ENCODE results near the gene RFC2.
"Not testable (repeated sequence)": the region's sequence is repeated elsewhere in the genome, so short reads cannot be mapped to it uniquely, and the experiment has no call there.

Gene RFC2

GRCh38 chr7:74235518-74236268 lies 18.5 kb downstream of the RFC2 start:
- H3K4me3 ChIP-seq (ENCODE audit: low read depth in 1 of 2, low read length in 2 of 2), result no peak overlapping the region
- no peaks in the 10 kb centered on the region for H3K4me1 ChIP-seq (ENCODE audit: control insufficient read depth in 1 of 2, insufficient read depth in 2 of 2, low read length in 2 of 2)
- H3K27me3 ChIP-seq (ENCODE audit: low read depth, low read length), result no peaks in the 10 kb centered on the region
- peaks cover 27 to 62% of the 10 kb centered on the region in 2 donors for H3K36me3 ChIP-seq (ENCODE audit: control insufficient read depth in 1 of 2, insufficient read depth in 2 of 2, low read length in 2 of 2)
- no peaks in the 10 kb centered on the region for H3K9me3 ChIP-seq (ENCODE audit: control insufficient read depth in 1 of 2, low read length in 2 of 2)
- H3K27ac ChIP-seq (ENCODE audit: low read length), result no peak overlapping the region

- no peaks in the 10 kb centered on the region for H3K27me3 ChIP-seq (ENCODE audit: low read depth, low read length)
- no peaks in the 10 kb centered on the region for H3K4me1 ChIP-seq (ENCODE audit: control insufficient read depth in 1 of 2, insufficient read depth in 2 of 2, low read length in 2 of 2)
- peaks cover 28 to 55% of the 10 kb centered on the region in 2 donors for H3K36me3 ChIP-seq (ENCODE audit: control insufficient read depth in 1 of 2, insufficient read depth in 2 of 2, low read length in 2 of 2)
- no peak overlapping the region for H3K27ac ChIP-seq (ENCODE audit: low read length)
- H3K4me3 ChIP-seq (ENCODE audit: low read depth in 1 of 2, low read length in 2 of 2), result no peak overlapping the region
- no peaks in the 10 kb centered on the region for H3K9me3 ChIP-seq (ENCODE audit: control insufficient read depth in 1 of 2, low read length in 2 of 2)
Measured at GRCh38 chr7:74233655-74234285, 20.4 kb downstream of the RFC2 start.

DNA sequence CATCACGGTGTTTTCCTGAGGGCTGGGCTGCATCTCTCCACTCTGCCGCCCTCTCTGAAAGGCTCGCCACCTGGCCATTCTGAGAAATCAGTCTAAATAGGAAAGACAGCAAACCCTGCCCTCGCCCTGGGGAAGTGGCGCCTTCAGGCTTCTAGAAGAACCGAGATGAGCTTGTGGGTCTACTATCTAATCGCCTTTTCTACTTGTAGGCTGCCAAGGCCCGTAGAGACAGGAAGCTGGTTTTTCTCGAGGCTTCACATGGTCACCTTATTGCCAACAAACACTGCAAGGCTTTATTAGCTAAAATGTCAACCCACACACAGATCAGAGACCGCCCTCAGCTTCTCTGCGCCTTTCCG lies 23.0 kb downstream of the RFC2 start:
- Histone ChIP-seq H3K4me3 (ENCODE audit: low read depth in 1 of 2, low read length in 2 of 2) (no peak overlapping the region), H3K27me3 (ENCODE audit: low read depth, low read length) (no peaks in the 10 kb centered on the region), H3K9me3 (ENCODE audit: control insufficient read depth in 1 of 2, low read length in 2 of 2) (no peaks in the 10 kb centered on the region), H3K4me1 (ENCODE audit: control insufficient read depth in 1 of 2, insufficient read depth in 2 of 2, low read length in 2 of 2) (no peaks in the 10 kb centered on the region), H3K27ac (ENCODE audit: low read length) (no peak overlapping the region), H3K36me3 (ENCODE audit: control insufficient read depth in 1 of 2, insufficient read depth in 2 of 2, low read length in 2 of 2) (peaks cover 12 to 32% of the 10 kb centered on the region in 2 donors)

- Histone ChIP-seq H3K27me3 (ENCODE audit: low read depth, low read length) (no peaks in the 10 kb centered on the region), H3K27ac (ENCODE audit: low read length) (no peak overlapping the region), H3K36me3 (ENCODE audit: control insufficient read depth in 1 of 2, insufficient read depth in 2 of 2, low read length in 2 of 2) (peaks cover 12 to 33% of the 10 kb centered on the region in 2 donors), H3K9me3 (ENCODE audit: control insufficient read depth in 1 of 2, low read length in 2 of 2) (no peaks in the 10 kb centered on the region), H3K4me1 (ENCODE audit: control insufficient read depth in 1 of 2, insufficient read depth in 2 of 2, low read length in 2 of 2) (no peaks in the 10 kb centered on the region), H3K4me3 (ENCODE audit: low read depth in 1 of 2, low read length in 2 of 2) (no peak overlapping the region)
Measured at GRCh38 chr7:74230446-74231231, 23.6 kb downstream of the RFC2 start.

- Histone ChIP-seq H3K4me1 (ENCODE audit: control insufficient read depth in 1 of 2, insufficient read depth in 2 of 2, low read length in 2 of 2) (no peaks in the 10 kb centered on the region), H3K27me3 (ENCODE audit: low read depth, low read length) (no peaks in the 10 kb centered on the region), H3K27ac (ENCODE audit: low read length) (no peak overlapping the region), H3K36me3 (ENCODE audit: control insufficient read depth in 1 of 2, insufficient read depth in 2 of 2, low read length in 2 of 2) (peaks cover 8 to 30% of the 10 kb centered on the region in 2 donors), H3K4me3 (ENCODE audit: low read depth in 1 of 2, low read length in 2 of 2) (no peak overlapping the region), H3K9me3 (ENCODE audit: control insufficient read depth in 1 of 2, low read length in 2 of 2) (no peaks in the 10 kb centered on the region)
Measured at GRCh38 chr7:74228951-74229900, 25.0 kb downstream of the RFC2 start.

GRCh38 chr7:74226633-74227032 lies 27.6 kb downstream of the RFC2 start:
- peaks cover 5 to 20% of the 10 kb centered on the region in 2 donors for H3K36me3 ChIP-seq (ENCODE audit: control insufficient read depth in 1 of 2, insufficient read depth in 2 of 2, low read length in 2 of 2)
- no peak overlapping the region for H3K27ac ChIP-seq (ENCODE audit: low read length)
- H3K4me1 ChIP-seq (ENCODE audit: control insufficient read depth in 1 of 2, insufficient read depth in 2 of 2, low read length in 2 of 2), result no peaks in the 10 kb centered on the region
- H3K4me3 ChIP-seq (ENCODE audit: low read depth in 1 of 2, low read length in 2 of 2), result no peak overlapping the region
- no peaks in the 10 kb centered on the region for H3K27me3 ChIP-seq (ENCODE audit: low read depth, low read length)
- no peaks in the 10 kb centered on the region for H3K9me3 ChIP-seq (ENCODE audit: control insufficient read depth in 1 of 2, low read length in 2 of 2)

GRCh38 chr7:74225400-74225799 lies 28.8 kb downstream of the RFC2 start:
- Histone ChIP-seq H3K27me3 (ENCODE audit: low read depth, low read length) (no peaks in the 10 kb centered on the region), H3K4me3 (ENCODE audit: low read depth in 1 of 2, low read length in 2 of 2) (no peak overlapping the region), H3K9me3 (ENCODE audit: control insufficient read depth in 1 of 2, low read length in 2 of 2) (no peaks in the 10 kb centered on the region), H3K27ac (ENCODE audit: low read length) (no peak overlapping the region), H3K36me3 (ENCODE audit: control insufficient read depth in 1 of 2, insufficient read depth in 2 of 2, low read length in 2 of 2) (peaks cover 5 to 20% of the 10 kb centered on the region in 2 donors), H3K4me1 (ENCODE audit: control insufficient read depth in 1 of 2, insufficient read depth in 2 of 2, low read length in 2 of 2) (no peaks in the 10 kb centered on the region)

DNA sequence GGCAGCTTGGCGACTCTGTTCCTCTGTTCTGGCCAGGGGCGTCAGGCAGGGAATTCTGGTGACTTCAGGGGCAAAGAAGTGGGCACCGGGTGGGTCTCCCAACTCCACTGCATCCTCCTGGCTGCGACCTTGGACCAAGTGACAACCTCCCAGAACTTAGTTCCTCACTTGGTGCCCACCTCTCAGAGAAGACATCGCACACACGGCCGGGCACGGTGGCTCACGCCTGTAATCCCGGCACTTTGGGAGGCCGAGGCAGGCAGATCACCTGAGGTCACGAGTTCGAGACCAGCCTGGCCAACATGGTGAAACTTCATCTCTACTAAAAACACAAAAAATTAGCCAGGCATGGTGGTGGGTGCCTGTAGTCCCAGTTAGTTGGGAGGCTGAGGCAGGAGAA lies 29.3 kb downstream of the RFC2 start:
- H3K27ac ChIP-seq (ENCODE audit: low read length); H3K4me1 ChIP-seq (ENCODE audit: control insufficient read depth in 1 of 2, insufficient read depth in 2 of 2, low read length in 2 of 2); H3K27me3 ChIP-seq (ENCODE audit: low read depth, low read length); H3K9me3 ChIP-seq (ENCODE audit: control insufficient read depth in 1 of 2, low read length in 2 of 2); H3K4me3 ChIP-seq (ENCODE audit: low read depth in 1 of 2, low read length in 2 of 2): not testable (repeated sequence)
- peaks cover 5 to 20% of the 10 kb centered on the region in 2 donors for H3K36me3 ChIP-seq (ENCODE audit: control insufficient read depth in 1 of 2, insufficient read depth in 2 of 2, low read length in 2 of 2)

DNA sequence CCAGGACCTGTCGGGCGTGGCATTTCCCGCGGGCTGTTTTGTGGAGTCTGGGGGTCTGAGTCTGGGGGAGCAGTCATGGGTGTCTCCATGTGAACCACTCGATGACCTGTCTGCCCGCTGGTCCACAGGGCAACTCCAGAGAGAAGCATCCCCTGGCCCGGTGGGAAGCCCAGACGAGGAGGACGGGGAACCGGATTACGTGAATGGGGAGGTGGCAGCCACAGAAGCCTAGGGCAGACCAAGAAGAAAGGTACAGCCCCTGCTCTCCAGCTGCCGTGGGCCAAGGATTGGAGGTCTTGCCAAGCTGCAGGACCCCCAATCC lies 29.7 kb downstream of the RFC2 start:
- H3K4me1 ChIP-seq (ENCODE audit: control insufficient read depth in 1 of 2, insufficient read depth in 2 of 2, low read length in 2 of 2), result no peaks in the 10 kb centered on the region
- no peak overlapping the region for H3K27ac ChIP-seq (ENCODE audit: low read length)
- H3K36me3 ChIP-seq (ENCODE audit: control insufficient read depth in 1 of 2, insufficient read depth in 2 of 2, low read length in 2 of 2), result peaks cover 5 to 18% of the 10 kb centered on the region in 2 donors
- H3K27me3 ChIP-seq (ENCODE audit: low read depth, low read length), result no peaks in the 10 kb centered on the region
- H3K9me3 ChIP-seq (ENCODE audit: control insufficient read depth in 1 of 2, low read length in 2 of 2), result no peaks in the 10 kb centered on the region
- H3K4me3 ChIP-seq (ENCODE audit: low read depth in 1 of 2, low read length in 2 of 2), result no peak overlapping the region

GRCh38 chr7:74223711-74224510 lies 30.3 kb downstream of the RFC2 start:
- Histone ChIP-seq H3K27me3 (ENCODE audit: low read depth, low read length) (no peaks in the 10 kb centered on the region), H3K9me3 (ENCODE audit: control insufficient read depth in 1 of 2, low read length in 2 of 2) (no peaks in the 10 kb centered on the region), H3K4me1 (ENCODE audit: control insufficient read depth in 1 of 2, insufficient read depth in 2 of 2, low read length in 2 of 2) (no peaks in the 10 kb centered on the region), H3K4me3 (ENCODE audit: low read depth in 1 of 2, low read length in 2 of 2) (no peak overlapping the region), H3K27ac (ENCODE audit: low read length) (no peak overlapping the region), H3K36me3 (ENCODE audit: control insufficient read depth in 1 of 2, insufficient read depth in 2 of 2, low read length in 2 of 2) (peaks cover 0 to 12% of the 10 kb centered on the region in 2 donors)
